GM23248 (cell line): Measurements from ENCODE around the gene CLCNKB.

Experiments used
- EZH2 ChIP-seq: fragments of 200-600 bp; sonication (generic); IDR thresholded peaks from 2 replicates; pipeline ENCODE4 v1.6.1; 2018; ENCODE audit warnings: antibody characterized with exemption, mild to moderate bottlenecking; ENCODE audit not compliant: insufficient read depth, poor library complexity, severe bottlenecking
- EZH2phosphoT487 ChIP-seq: fragments of 200-600 bp; sonication (generic); IDR thresholded peaks from 2 replicates; pipeline ENCODE4 v1.6.1; 2018; ENCODE audit warnings: antibody characterized with exemption, moderate library complexity, mild to moderate bottlenecking, low read depth; ENCODE audit not compliant: insufficient read depth

DNA sequence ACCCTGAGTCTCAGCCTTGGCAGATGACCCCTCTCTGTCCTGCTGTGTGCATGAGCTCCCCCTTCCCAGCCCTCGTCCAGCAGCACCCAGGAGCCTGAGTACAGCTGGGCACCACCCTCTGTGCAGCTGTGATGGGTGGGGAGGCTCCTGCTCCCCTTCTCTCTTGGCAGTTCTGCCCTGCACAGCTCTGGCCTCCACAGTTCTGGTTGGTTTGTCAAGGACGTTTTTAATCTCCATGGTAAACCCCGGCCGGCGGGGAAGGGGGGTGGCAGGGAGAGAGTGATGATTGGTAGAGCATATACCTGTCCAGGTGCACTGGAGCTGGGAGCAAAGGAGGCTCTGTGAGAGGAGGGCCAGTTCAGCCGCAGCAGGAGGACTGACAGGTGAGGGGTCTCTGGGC is 21.9 kb upstream of the CLCNKB start, which contains the start of gene CLCNKA:
- TF ChIP-seq EZH2 (no peak), EZH2phosphoT487 (no peak)
